CD4-positive, alpha-beta T cell (primary cell): ENCODE measurements around the gene SND1. TPM values are rescaled to one million over a fixed set of nuclear protein-coding genes. Genes with fewer than 3 reads are reported as not detected.

ENCODE experiments used
- ATAC-seq: fragments of 200-7000 bp; cut with Tn5 transposase; one replicate; pipeline ENCODE4 v1.10.0; 2022; ENCODE audit warnings: mild to moderate bottlenecking; ENCODE audit not compliant: poor library complexity
- CTCF ChIA-PET: fragments of 350-600 bp; sonication (Branson Sonifier 250); formaldehyde crosslinking; loops from one replicate; lab custom pipeline; 2021; ENCODE audit warnings: antibody characterized with exemption, inconsistent platforms; lab: Charles Lee
- POLR2A ChIA-PET: fragments of 350-600 bp; sonication (Branson Sonifier 250); formaldehyde crosslinking; loops from one replicate; lab custom pipeline; 2021; ENCODE audit warnings: antibody characterized with exemption, inconsistent platforms; lab: Charles Lee
- DNase-seq, 14 experiments: peaks; one replicate each; pipeline ENCODE4 v3.0.0-alpha.2; 2013 to 2020; ENCODE audit warnings: mixed read lengths in 2 of 14
- H3K27ac ChIP-seq, 2 donors: one replicate each; pipeline versions ENCODE4 v1.5.1 to v1.7.0; 2013; ENCODE audit warnings: low read length in 2 of 2, low read depth in 1 of 2, mild to moderate bottlenecking in 1 of 2
- H3K27me3 ChIP-seq, 2 experiments: 1 replicate in 1 of 2; 2 replicates in 1 of 2; pipeline versions ENCODE4 v1.6.1 to v1.7.0; 2013; ENCODE audit warnings: low read length in 2 of 2, control low read depth in 1 of 2, mild to moderate bottlenecking in 1 of 2, moderate library complexity in 1 of 2; ENCODE audit not compliant: insufficient read depth in 2 of 2, control insufficient read depth in 1 of 2
- H3K36me3 ChIP-seq: one replicate; pipeline ENCODE4 v1.6.1; 2013; ENCODE audit warnings: low read length, control low read depth; ENCODE audit not compliant: insufficient read depth
- H3K4me1 ChIP-seq: one replicate; pipeline ENCODE4 v1.6.1; 2013; ENCODE audit warnings: low read length, control low read depth; ENCODE audit not compliant: insufficient read depth
- H3K4me3 ChIP-seq: one replicate; pipeline ENCODE4 v1.5.1; 2013; ENCODE audit warnings: mild to moderate bottlenecking, low read length, moderate library complexity
- H3K9me3 ChIP-seq, 2 experiments: 1 replicate in 1 of 2; 2 replicates in 1 of 2; pipeline versions ENCODE4 v1.6.1 to v1.7.0; 2013; ENCODE audit warnings: low read length in 2 of 2, mild to moderate bottlenecking in 2 of 2, control low read depth in 1 of 2, moderate library complexity in 1 of 2; ENCODE audit not compliant: control insufficient read depth in 1 of 2, insufficient read depth in 1 of 2
- H3K27ac Mint-ChIP-seq: one replicate; pipeline ENCODE4 v1.8.0; 2020; ENCODE audit warnings: mixed read lengths
- H3K27me3 Mint-ChIP-seq: one replicate; pipeline ENCODE4 v1.8.0; 2021; ENCODE audit warnings: mixed read lengths
- H3K36me3 Mint-ChIP-seq: one replicate; pipeline ENCODE4 v1.8.0; 2021; ENCODE audit warnings: low read depth, mixed read lengths
- H3K4me1 Mint-ChIP-seq: one replicate; pipeline ENCODE4 v1.8.0; 2021; ENCODE audit warnings: low read depth, mixed read lengths
- H3K4me3 Mint-ChIP-seq: one replicate; pipeline ENCODE4 v1.8.0; 2020; ENCODE audit warnings: mild to moderate bottlenecking, mixed read lengths
- H3K9me3 Mint-ChIP-seq: one replicate; pipeline ENCODE4 v1.8.0; 2020; ENCODE audit warnings: mixed read lengths
- intact Hi-C, 2 experiments: fragments of 100-400 bp; cut with DNase I in 1 of 2; cut with micrococcal nuclease in 1 of 2; formaldehyde crosslinking; loops; one replicate each; pipeline versions ENCODE4 v1.15.1 to v1.9.0; 2023 to 2025; cut with DNase I, micrococcal nuclease
- total RNA-seq, 174 experiments: library from RNA in 2 of 174; stranded (reverse) in 2 of 174; gene quantifications; one replicate each; pipeline ENCODE4 v1.2.3 and lab custom pipeline; 2021 to 2026
- TF ChIP-seq, protein P1 (sequence below): fragments of 200-600 bp; IDR thresholded peaks from one replicate; pipeline ENCODE4 v1.8.0; 2022; ENCODE audit warnings: antibody characterized with exemption, mild to moderate bottlenecking

Gene SND1
- total RNA-seq, 2 experiments from 2014 or later, result 104 to 113 TPM

DNA sequence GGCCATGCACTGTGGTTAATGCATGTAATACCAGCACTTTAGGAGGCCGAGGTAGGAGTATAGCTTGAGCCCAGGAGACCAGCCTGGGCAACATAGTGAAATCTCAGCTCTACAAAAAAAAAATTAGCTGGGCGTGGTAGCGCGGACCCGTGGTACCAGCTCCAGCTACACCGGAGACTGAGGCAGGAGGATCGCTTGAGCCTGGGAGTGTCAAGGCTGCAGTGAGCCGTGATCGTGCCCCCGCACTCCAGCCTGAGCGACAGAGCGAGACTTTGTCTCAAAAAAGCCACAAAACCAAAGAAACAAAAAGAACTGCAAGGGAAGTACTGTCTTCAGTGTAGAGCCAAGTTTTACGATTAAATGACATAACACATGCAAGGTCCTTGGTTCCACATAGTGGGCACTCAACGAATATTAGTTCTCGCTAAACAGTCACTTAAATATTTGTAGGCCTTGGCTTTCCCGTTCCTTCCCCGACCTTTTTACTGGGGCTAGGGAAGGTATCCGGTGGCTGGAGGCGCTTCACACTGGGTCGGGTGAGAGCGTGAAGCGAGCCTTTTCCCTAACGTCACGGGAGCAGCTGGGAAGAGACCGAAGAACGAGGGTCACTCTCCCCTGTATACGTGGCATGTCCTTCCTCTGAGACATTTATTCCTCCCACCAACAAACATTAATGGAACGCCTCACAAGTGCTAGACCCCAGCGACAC, 993 bp upstream of the SND1 start:
- peak overlapping the region; percentile 89 to 94 for H3K27ac ChIP-seq
- ATAC-seq, result peak; percentile 2
- Mint-ChIP-seq H3K27ac (no peak overlapping the region), H3K4me3 (peak overlapping the region; percentile 93), H3K36me3 (peaks cover 29% of the 10 kb centered on the region), H3K4me1 (peaks cover 52% of the 10 kb centered on the region), H3K27me3 (no peaks in the 10 kb centered on the region), H3K9me3 (no peaks in the 10 kb centered on the region)
- peaks cover 38% of the 10 kb centered on the region for H3K4me1 ChIP-seq
- DNase-seq, result peak in 4 of 14 experiments; percentile 1 to 60 (median 10)
- ChIA-PET CTCF (no interaction called here), POLR2A (interaction anchor here (1.0 to 2.9 kb wide), 3 partner anchors 63 to 259 kb away, joined by 6 to 21 read pairs (median 16); partner anchors contain the start of genes ARF5, GCC1 and ZNF800)
- no peaks in the 10 kb centered on the region for H3K36me3 ChIP-seq
- TF ChIP-seq, protein P1, sequence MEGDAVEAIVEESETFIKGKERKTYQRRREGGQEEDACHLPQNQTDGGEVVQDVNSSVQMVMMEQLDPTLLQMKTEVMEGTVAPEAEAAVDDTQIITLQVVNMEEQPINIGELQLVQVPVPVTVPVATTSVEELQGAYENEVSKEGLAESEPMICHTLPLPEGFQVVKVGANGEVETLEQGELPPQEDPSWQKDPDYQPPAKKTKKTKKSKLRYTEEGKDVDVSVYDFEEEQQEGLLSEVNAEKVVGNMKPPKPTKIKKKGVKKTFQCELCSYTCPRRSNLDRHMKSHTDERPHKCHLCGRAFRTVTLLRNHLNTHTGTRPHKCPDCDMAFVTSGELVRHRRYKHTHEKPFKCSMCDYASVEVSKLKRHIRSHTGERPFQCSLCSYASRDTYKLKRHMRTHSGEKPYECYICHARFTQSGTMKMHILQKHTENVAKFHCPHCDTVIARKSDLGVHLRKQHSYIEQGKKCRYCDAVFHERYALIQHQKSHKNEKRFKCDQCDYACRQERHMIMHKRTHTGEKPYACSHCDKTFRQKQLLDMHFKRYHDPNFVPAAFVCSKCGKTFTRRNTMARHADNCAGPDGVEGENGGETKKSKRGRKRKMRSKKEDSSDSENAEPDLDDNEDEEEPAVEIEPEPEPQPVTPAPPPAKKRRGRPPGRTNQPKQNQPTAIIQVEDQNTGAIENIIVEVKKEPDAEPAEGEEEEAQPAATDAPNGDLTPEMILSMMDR, result no peak
- no peaks in the 10 kb centered on the region for H3K27me3 ChIP-seq
- no peaks in the 10 kb centered on the region for H3K9me3 ChIP-seq
- intact Hi-C loops, result loop anchor here (1.0 to 10.0 kb wide), 9 partner anchors 62 to 1404 kb away; partner anchors contain the start of genes ZNF800 (in 2 of the 2), ARF5 (in 1 of the 2), ATP6V1F (in 1 of the 2) and CALU (in 1 of the 2)
- H3K4me3 ChIP-seq, result peak overlapping the region; percentile 99

DNA sequence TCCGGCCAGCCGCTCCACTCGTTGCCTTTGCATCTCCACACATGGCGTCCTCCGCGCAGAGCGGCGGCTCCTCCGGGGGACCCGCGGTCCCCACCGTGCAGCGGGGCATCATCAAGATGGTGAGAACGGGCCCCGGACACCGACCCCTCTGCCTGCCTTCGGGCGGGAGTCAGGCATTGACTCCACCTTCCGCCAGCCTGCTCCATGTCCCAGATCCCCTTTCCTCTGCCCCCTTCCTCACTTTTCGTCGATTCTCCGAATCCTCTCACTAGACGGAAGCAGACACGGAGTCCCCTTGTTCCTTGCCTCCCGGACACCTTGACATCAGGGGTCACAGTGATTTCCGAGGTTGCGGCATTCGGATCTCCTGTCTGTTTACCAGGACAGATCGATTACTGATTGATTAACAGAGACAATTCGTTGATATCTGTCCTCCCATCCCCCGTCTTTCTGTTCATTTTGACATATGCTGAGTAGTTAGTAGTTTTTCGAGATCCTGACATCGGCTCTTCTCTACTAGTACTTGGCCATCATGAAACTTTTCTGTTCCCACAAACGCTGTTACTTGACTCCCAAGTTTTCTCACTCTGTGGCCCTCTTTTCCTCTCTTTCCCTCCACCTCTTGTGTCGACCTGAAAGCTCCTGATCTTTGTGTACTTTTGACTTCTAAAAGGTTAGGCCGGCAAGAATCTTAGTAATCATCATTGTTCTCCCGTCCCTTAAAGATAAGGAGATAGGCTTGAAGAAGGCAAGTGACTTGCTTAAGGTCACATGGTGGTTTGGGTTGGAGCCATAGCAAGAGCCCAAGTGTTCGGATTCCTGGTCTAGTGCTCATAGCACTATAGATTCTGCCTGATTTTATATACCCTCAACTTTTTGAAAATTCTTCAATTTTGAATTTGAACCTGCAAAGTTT, 597 bp downstream of the SND1 start:
- Histone ChIP-seq H3K4me3 (peak overlapping the region; percentile 99), H3K4me1 (peaks cover 43% of the 10 kb centered on the region), H3K9me3 (no peaks in the 10 kb centered on the region), H3K27me3 (no peaks in the 10 kb centered on the region), H3K27ac (peak overlapping the region; percentile 69 to 90), H3K36me3 (peaks cover 9% of the 10 kb centered on the region)
- TF ChIP-seq, protein P1, result no peak
- peak; percentile 14 for ATAC-seq
- H3K4me1 Mint-ChIP-seq, result peaks cover 62% of the 10 kb centered on the region
- ChIA-PET CTCF (no interaction called here), POLR2A (interaction anchor here (1.0 to 2.9 kb wide), 3 partner anchors 64 to 67 kb away, joined by 6 to 21 read pairs (median 16); partner anchors contain the start of genes ARF5 and GCC1)
- peak overlapping the region; percentile 93 for H3K4me3 Mint-ChIP-seq
- no peaks in the 10 kb centered on the region for H3K9me3 Mint-ChIP-seq
- intact Hi-C loops, result loop anchor here (5.0 to 10.0 kb wide), 7 partner anchors 258 to 1402 kb away; partner anchors contain the start of genes ZNF800 (in 2 of the 2), ATP6V1F (in 1 of the 2), CALU (in 1 of the 2) and IMPDH1 (in 1 of the 2)
- no peak overlapping the region for H3K27ac Mint-ChIP-seq
- H3K27me3 Mint-ChIP-seq, result no peaks in the 10 kb centered on the region
- H3K36me3 Mint-ChIP-seq, result peaks cover 34% of the 10 kb centered on the region
- peak in 1 of 14 experiments; percentile 1 for DNase-seq

DNA sequence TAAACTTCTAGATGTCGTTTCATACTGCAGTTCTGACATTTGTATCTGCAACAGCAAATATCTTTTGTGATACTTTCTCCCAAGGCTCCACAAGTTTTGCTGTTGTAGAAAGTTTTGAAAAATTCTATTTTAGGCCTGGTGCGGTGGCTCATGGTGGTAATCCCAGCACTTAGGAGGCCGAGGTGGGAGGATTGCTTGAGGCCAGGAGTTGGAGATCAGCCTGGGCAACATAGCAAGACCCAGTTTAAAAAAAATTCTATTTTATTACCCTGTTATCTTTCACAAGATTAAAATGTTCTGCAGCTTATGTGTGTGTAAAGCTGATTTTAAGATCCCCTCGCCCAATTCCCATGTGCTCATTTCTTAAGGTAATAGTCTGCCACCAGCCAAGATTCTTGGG, 1.4 kb downstream of the SND1 start:
- TF ChIP-seq, protein P1, result no peak
- H3K4me1 Mint-ChIP-seq, result peaks cover 66% of the 10 kb centered on the region
- ChIA-PET CTCF (no interaction called here), POLR2A (interaction anchor here (1.0 to 2.9 kb wide), 2 partner anchors 65 to 67 kb away, joined by 6 to 16 read pairs; partner anchors contain the start of gene ARF5)
- Histone ChIP-seq H3K4me1 (peaks cover 43% of the 10 kb centered on the region), H3K4me3 (no peak overlapping the region), H3K36me3 (peaks cover 12% of the 10 kb centered on the region), H3K27me3 (no peaks in the 10 kb centered on the region), H3K9me3 (no peaks in the 10 kb centered on the region), H3K27ac (no peak overlapping the region)
- H3K27ac Mint-ChIP-seq, result no peak overlapping the region
- H3K4me3 Mint-ChIP-seq, result peak overlapping the region; percentile 93
- no peaks in the 10 kb centered on the region for H3K9me3 Mint-ChIP-seq
- no peak for DNase-seq
- no peaks in the 10 kb centered on the region for H3K27me3 Mint-ChIP-seq
- intact Hi-C loops, result loop anchor here (5.0 to 10.0 kb wide), 7 partner anchors 259 to 1401 kb away; partner anchors contain the start of genes ZNF800 (in 2 of the 2), ATP6V1F (in 1 of the 2), CALU (in 1 of the 2) and IMPDH1 (in 1 of the 2)
- no peak for ATAC-seq
- H3K36me3 Mint-ChIP-seq, result peaks cover 39% of the 10 kb centered on the region
